Gastrocnemius medialis (tissue), 4 donors: ENCODE data around the gene GCLM.

ENCODE experiments used
- POLR2A ChIP-seq, 2 donors: fragments of 450-650 bp; IDR thresholded peaks; one replicate each; pipeline ENCODE4 v1.6.1; 2017; ENCODE audit warnings: antibody characterized with exemption in 2 of 2, mild to moderate bottlenecking in 2 of 2, moderate library complexity in 2 of 2
- TF ChIP-seq, protein P1 (sequence below), 5 experiments: fragments of 450-650 bp in 3 of 5; fragments of 200-600 bp in 2 of 5; sonication (generic) in 2 of 5; IDR thresholded peaks in 4 of 5; conservative IDR thresholded peaks in 1 of 5; 1 replicate in 4 of 5; 2 replicates in 1 of 5; pipeline ENCODE4 v1.5.1; 2016 to 2019; ENCODE audit warnings: antibody characterized with exemption in 5 of 5, mild to moderate bottlenecking in 3 of 5, moderate library complexity in 3 of 5

DNA sequence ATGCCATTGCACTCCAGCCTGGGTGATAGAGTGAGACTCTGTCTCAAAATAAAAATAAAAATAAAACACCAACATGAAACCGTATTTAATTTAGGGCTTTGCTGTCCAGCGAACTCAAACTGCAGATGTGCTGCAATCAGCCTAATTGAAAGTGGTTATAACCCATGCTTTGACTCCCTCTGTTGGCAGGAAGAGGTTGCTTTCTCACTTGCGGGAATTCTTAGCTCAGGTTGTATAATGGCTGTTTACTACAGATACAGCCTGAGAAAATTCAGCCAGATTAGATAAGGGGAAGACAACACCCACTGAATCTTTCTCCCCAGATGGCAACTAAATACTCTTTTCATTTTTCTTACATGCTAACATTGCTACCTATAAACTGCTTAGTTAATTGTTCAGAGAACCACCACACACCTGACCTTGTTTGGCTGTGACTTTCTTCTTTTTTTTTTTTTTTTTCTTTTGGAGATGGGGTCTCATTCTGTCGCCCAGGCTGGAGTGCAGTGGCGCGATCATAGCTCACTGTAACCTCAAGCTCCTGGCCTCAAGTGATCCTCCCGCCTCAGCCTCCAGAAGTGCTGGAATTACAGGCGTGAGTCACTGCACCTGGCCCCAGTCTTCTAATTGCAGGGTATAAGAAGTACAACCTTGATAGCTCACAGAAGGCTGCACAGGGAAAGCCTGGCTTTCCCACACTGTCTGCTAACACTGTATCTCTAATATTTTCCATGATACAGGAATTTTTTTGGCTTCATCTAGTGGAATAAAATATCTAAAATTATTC is 64.8 kb downstream of the GCLM start:
- TF ChIP-seq, protein P1, sequence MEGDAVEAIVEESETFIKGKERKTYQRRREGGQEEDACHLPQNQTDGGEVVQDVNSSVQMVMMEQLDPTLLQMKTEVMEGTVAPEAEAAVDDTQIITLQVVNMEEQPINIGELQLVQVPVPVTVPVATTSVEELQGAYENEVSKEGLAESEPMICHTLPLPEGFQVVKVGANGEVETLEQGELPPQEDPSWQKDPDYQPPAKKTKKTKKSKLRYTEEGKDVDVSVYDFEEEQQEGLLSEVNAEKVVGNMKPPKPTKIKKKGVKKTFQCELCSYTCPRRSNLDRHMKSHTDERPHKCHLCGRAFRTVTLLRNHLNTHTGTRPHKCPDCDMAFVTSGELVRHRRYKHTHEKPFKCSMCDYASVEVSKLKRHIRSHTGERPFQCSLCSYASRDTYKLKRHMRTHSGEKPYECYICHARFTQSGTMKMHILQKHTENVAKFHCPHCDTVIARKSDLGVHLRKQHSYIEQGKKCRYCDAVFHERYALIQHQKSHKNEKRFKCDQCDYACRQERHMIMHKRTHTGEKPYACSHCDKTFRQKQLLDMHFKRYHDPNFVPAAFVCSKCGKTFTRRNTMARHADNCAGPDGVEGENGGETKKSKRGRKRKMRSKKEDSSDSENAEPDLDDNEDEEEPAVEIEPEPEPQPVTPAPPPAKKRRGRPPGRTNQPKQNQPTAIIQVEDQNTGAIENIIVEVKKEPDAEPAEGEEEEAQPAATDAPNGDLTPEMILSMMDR (IDR thresholded peaks at IDR 0.05 in 4 of 5, conservative IDR thresholded peaks at IDR 0.05 in 1 of 5): peak; percentile 43 to 69 (median 55)
- no peak for TF ChIP-seq POLR2A (IDR thresholded peaks at IDR 0.05)
